HEK293 (cell line): Measurements from ENCODE around the gene ITGB4.
A peak's percentile ranks its signal among the peaks of the same experiment; 100 is the strongest.

Experiments
- CTCF ChIA-PET: fragments of 350-600 bp; formaldehyde crosslinking; extraction: SDS; loops from one replicate; lab custom pipeline; 2021; ENCODE audit warnings: antibody characterized with exemption; lab: Yijun Ruan, JAX
- POLR2A ChIA-PET: fragments of 300-600 bp; formaldehyde crosslinking; extraction: SDS; loops from one replicate; lab custom pipeline; 2020; ENCODE audit warnings: antibody characterized with exemption, inconsistent platforms; lab: Yijun Ruan, JAX
- H3K27ac ChIP-seq: fragments of 200-500 bp; sonication (Bioruptor generic); 2 replicates; pipeline ENCODE4 v1.5.1; 2014; ENCODE audit warnings: low read depth, low read length, control low read depth, inconsistent platforms; ENCODE audit errors: extremely low read depth
- H3K36me3 ChIP-seq, 2 experiments: fragments of 200-500 bp in 1 of 2; sonication (Bioruptor generic) in 1 of 2; 1 replicate in 1 of 2; 2 replicates in 1 of 2; pipeline ENCODE4 v1.5.1; 2014 to 2017; ENCODE audit warnings: inconsistent platforms in 2 of 2, low read length in 2 of 2; ENCODE audit not compliant: control insufficient read depth in 2 of 2, insufficient read depth in 1 of 2
- H3K4me1 ChIP-seq: fragments of 200-500 bp; sonication (Bioruptor generic); 2 replicates; pipeline ENCODE4 v1.5.1; 2014; ENCODE audit warnings: mild to moderate bottlenecking, low read length, inconsistent platforms; ENCODE audit not compliant: control insufficient read depth, insufficient read depth
- H3K4me3 ChIP-seq: 2 replicates; pipeline ENCODE4 v1.5.1; 2011; ENCODE audit warnings: low read depth, mild to moderate bottlenecking, control low read depth, low read length, moderate library complexity
- H3K9me3 ChIP-seq: fragments of 200-500 bp; sonication (Bioruptor generic); 2 replicates; pipeline ENCODE4 v1.5.1; 2014; ENCODE audit warnings: low read depth, low read length, inconsistent platforms; ENCODE audit not compliant: control insufficient read depth, insufficient read depth
- BCL11A ChIP-seq: fragments of 450-650 bp; formaldehyde crosslinking; IDR thresholded peaks from 2 replicates; pipeline ENCODE4 v1.5.1; 2016; ENCODE audit warnings: low read depth, missing biosample characterization, missing genetic modification characterization
- GLIS1 ChIP-seq: fragments of 450-650 bp; formaldehyde crosslinking; IDR thresholded peaks from 2 replicates; pipeline ENCODE4 v1.5.1; 2016; ENCODE audit warnings: missing biosample characterization, missing genetic modification characterization
- KLF1 ChIP-seq: fragments of 450-650 bp; formaldehyde crosslinking; IDR thresholded peaks from 2 replicates; pipeline ENCODE4 v1.5.1; 2016; ENCODE audit warnings: missing biosample characterization, missing genetic modification characterization
- KLF17 ChIP-seq: fragments of 450-650 bp; formaldehyde crosslinking; IDR thresholded peaks from 2 replicates; pipeline ENCODE4 v1.5.1; 2016; ENCODE audit warnings: missing biosample characterization, missing genetic modification characterization
- PRDM10 ChIP-seq: fragments of 450-650 bp; formaldehyde crosslinking; IDR thresholded peaks from 2 replicates; pipeline ENCODE4 v1.5.1; 2016; ENCODE audit warnings: missing biosample characterization, missing genetic modification characterization
- REPIN1 ChIP-seq: fragments of 450-650 bp; formaldehyde crosslinking; IDR thresholded peaks from 2 replicates; pipeline ENCODE4 v1.5.1; 2017; ENCODE audit warnings: missing biosample characterization, missing genetic modification characterization, low read depth
- ZBTB10 ChIP-seq: fragments of 450-650 bp; formaldehyde crosslinking; IDR thresholded peaks from 2 replicates; pipeline ENCODE4 v1.5.1; 2016; ENCODE audit warnings: missing biosample characterization, missing genetic modification characterization
- ZBTB49 ChIP-seq: fragments of 450-650 bp; formaldehyde crosslinking; IDR thresholded peaks from 2 replicates; pipeline ENCODE4 v1.5.1; 2016; ENCODE audit warnings: missing biosample characterization, missing genetic modification characterization, low read depth
- ZIC2 ChIP-seq: fragments of 450-650 bp; formaldehyde crosslinking; IDR thresholded peaks from 2 replicates; pipeline ENCODE4 v1.5.1; 2016; ENCODE audit warnings: missing biosample characterization, missing genetic modification characterization
- ZNF155 ChIP-seq: fragments of 450-650 bp; formaldehyde crosslinking; IDR thresholded peaks from 2 replicates; pipeline ENCODE4 v1.5.1; 2016; ENCODE audit warnings: missing biosample characterization, missing genetic modification characterization
- ZNF169 ChIP-seq: fragments of 450-650 bp; formaldehyde crosslinking; IDR thresholded peaks from 2 replicates; pipeline ENCODE4 v1.5.1; 2016; ENCODE audit warnings: missing biosample characterization, missing genetic modification characterization
- ZNF174 ChIP-seq: fragments of 450-650 bp; formaldehyde crosslinking; IDR thresholded peaks from 2 replicates; pipeline ENCODE4 v1.5.0; 2017; ENCODE audit warnings: missing biosample characterization, mild to moderate bottlenecking, missing genetic modification characterization
- ZNF18 ChIP-seq: fragments of 450-650 bp; formaldehyde crosslinking; IDR thresholded peaks from 2 replicates; pipeline ENCODE4 v1.5.1; 2016; ENCODE audit warnings: missing biosample characterization, missing genetic modification characterization
- ZNF221 ChIP-seq: fragments of 450-650 bp; formaldehyde crosslinking; IDR thresholded peaks from 2 replicates; pipeline ENCODE4 v1.5.1; 2017; ENCODE audit warnings: missing biosample characterization, missing genetic modification characterization, borderline replicate concordance
- ZNF366 ChIP-seq: fragments of 450-650 bp; formaldehyde crosslinking; conservative IDR thresholded peaks from 2 replicates; pipeline ENCODE4 v1.5.1; 2016; ENCODE audit warnings: missing biosample characterization, missing genetic modification characterization
- ZNF394 ChIP-seq: fragments of 450-650 bp; formaldehyde crosslinking; IDR thresholded peaks from 2 replicates; pipeline ENCODE4 v1.5.1; 2016; ENCODE audit warnings: missing biosample characterization, missing genetic modification characterization, mild to moderate bottlenecking, moderate library complexity, borderline replicate concordance
- ZNF488 ChIP-seq: fragments of 450-650 bp; formaldehyde crosslinking; IDR thresholded peaks from 2 replicates; pipeline ENCODE4 v1.5.1; 2016; ENCODE audit warnings: missing biosample characterization, missing genetic modification characterization
- ZNF544 ChIP-seq: fragments of 450-650 bp; formaldehyde crosslinking; IDR thresholded peaks from 2 replicates; pipeline ENCODE4 v1.5.0; 2017; ENCODE audit warnings: missing biosample characterization, missing genetic modification characterization
- ZNF560 ChIP-seq: fragments of 450-650 bp; formaldehyde crosslinking; IDR thresholded peaks from 2 replicates; pipeline ENCODE4 v1.5.1; 2017; ENCODE audit warnings: missing biosample characterization, missing genetic modification characterization, borderline replicate concordance
- ZNF629 ChIP-seq: fragments of 450-650 bp; formaldehyde crosslinking; IDR thresholded peaks from 2 replicates; pipeline ENCODE4 v1.5.1; 2017; ENCODE audit warnings: missing biosample characterization, missing genetic modification characterization
- ZSCAN30 ChIP-seq: fragments of 450-650 bp; IDR thresholded peaks from 2 replicates; pipeline ENCODE4 v1.5.1; 2018; ENCODE audit warnings: missing biosample characterization, mild to moderate bottlenecking, missing genetic modification characterization, moderate library complexity

Gene ITGB4

GRCh38 chr17:75707079-75707571 lies 14.1 kb upstream of the ITGB4 start:
- Histone ChIP-seq H3K4me3 (no peak overlapping the region), H3K36me3 (peaks cover 15 to 66% of the 10 kb centered on the region in 2 experiments), H3K9me3 (no peaks in the 10 kb centered on the region), H3K4me1 (no peaks in the 10 kb centered on the region), H3K27ac (no peak overlapping the region)
- CTCF ChIA-PET: interaction anchor here (0.6 to 0.8 kb wide), 2 partner anchors 22 to 175 kb away, joined by 3 to 4 read pairs; no protein-coding TSS in a partner anchor
- TF ChIP-seq GLIS1 (tag by site-specific recombination) (peak; percentile 66), KLF1 (tag by site-specific recombination) (peak; percentile 49; the same call in 1 of the 2 replicates), ZBTB49 (tag by site-specific recombination) (no peak), ZNF629 (tag by site-specific recombination) (no peak), KLF17 (0 out of 2 replicates have a peak, but pooled peaks have one; percentile 30), ZNF155 (tag by site-specific recombination) (no peak), ZIC2 (tag by site-specific recombination) (peak; percentile 99)
- POLR2A ChIA-PET: no interaction called here

GRCh38 chr17:75712446-75712845 lies 8.8 kb upstream of the ITGB4 start:
- CTCF ChIA-PET: interaction anchor here (0.7 to 1.0 kb wide), 2 partner anchors 36 to 78 kb away, joined by 4 read pairs; no protein-coding TSS in a partner anchor
- Histone ChIP-seq H3K9me3 (no peaks in the 10 kb centered on the region), H3K4me1 (no peaks in the 10 kb centered on the region), H3K4me3 (no peak overlapping the region), H3K27ac (no peak overlapping the region), H3K36me3 (peaks cover 0 to 13% of the 10 kb centered on the region in 2 experiments; a peak in 1 of 3 replicates)
- POLR2A ChIA-PET: interaction anchor here (1.4 kb wide), 1 partner anchor 9 kb away, joined by 3 read pairs; the partner anchor contains the start of gene ITGB4
- TF ChIP-seq ZNF221 (tag by site-specific recombination) (no peak), REPIN1 (no peak), ZNF18 (tag by site-specific recombination) (no peak), ZBTB10 (tag by site-specific recombination) (no peak), ZNF174 (no peak), ZNF366 (tag by site-specific recombination) (no peak), BCL11A (tag by site-specific recombination) (no peak), ZNF560 (tag by site-specific recombination) (no peak), ZNF394 (tag by site-specific recombination) (no peak), ZNF488 (tag by site-specific recombination) (no peak), ZNF169 (tag by site-specific recombination) (no peak), PRDM10 (tag by site-specific recombination) (no peak), ZNF544 (tag by site-specific recombination) (no peak), ZSCAN30 (tag by site-specific recombination) (no peak)
